ENCODE results near the gene LIME1.
"Not testable (repeated sequence)": the region's sequence is repeated elsewhere in the genome, so short reads cannot be mapped to it uniquely, and the experiment has no call there.

- not testable (repeated sequence) for TF ChIP-seq SPI1, TAF1, POLR2A, POLR2AphosphoS5 (IDR thresholded peaks at IDR 0.05; ENCODE audit: low read depth, low read length)
Observed at GRCh38 chr20:63730189-63730733, 6.2 kb upstream of the LIME1 start.

Measured in GM12891 (cell line).